ENCODE results near the gene TRPC4. TPM values are rescaled to one million over a fixed set of nuclear protein-coding genes. Genes with fewer than 3 reads are reported as not detected.

The TRPC4 gene
- total and polyA plus RNA-seq, 2 donors (not counting 3 experiments of a cell fraction or from before 2014, with no cell fraction given), result 0.04 to 0.64 TPM

DNA sequence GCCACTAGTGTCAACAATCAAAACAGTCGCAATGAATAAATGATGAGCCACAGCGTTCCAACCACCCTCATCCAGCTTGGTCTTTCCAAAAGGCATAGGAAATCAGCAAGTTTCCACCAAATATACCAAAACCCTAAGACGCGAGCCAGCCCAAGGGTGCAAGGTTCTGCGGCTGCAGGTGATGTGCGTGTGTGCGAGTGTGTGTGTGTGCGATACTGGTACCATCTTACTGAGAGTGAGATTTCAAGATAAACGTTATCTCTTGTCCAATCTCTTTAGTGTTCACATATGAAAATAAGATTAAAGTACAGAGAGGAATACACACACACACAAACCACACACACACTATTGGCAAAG is 895 bp upstream of the TRPC4 start:
- no TSS peak for BruUV-seq (replicated peaks)
- Histone ChIP-seq H2AFZ (ENCODE audit: low read depth, low read length) (peak overlapping the region; percentile 94), H3K4me1 (ENCODE audit: control insufficient read depth, extremely low read depth, insufficient read depth, low read length) (peaks cover 21% of the 10 kb centered on the region), H3K9ac (replicated peaks; ENCODE audit: extremely low read depth, insufficient read depth, low read length) (no peak overlapping the region), H3K36me3 (ENCODE audit: control insufficient read depth in 2 of 2, extremely low read depth in 1 of 2, insufficient read depth in 2 of 2, low read length in 2 of 2) (no peaks in the 10 kb centered on the region), H3K9me1 (replicated peaks; ENCODE audit: control insufficient read depth, extremely low read depth, insufficient read depth, low read length) (no peaks in the 10 kb centered on the region), H3K27ac (ENCODE audit: insufficient read depth, low read depth, low read length) (no peak overlapping the region), H4K20me1 (replicated peaks; ENCODE audit: control insufficient read depth, extremely low read depth, insufficient read depth, low read length) (no peaks in the 10 kb centered on the region), H3K27me3 (ENCODE audit: control insufficient read depth in 2 of 2, insufficient read depth in 2 of 2, low read length in 2 of 2) (peaks cover 16 to 24% of the 10 kb centered on the region in 2 experiments), H3K9me3 (replicated peaks; ENCODE audit: control insufficient read depth, insufficient read depth, low read length) (no peaks in the 10 kb centered on the region), H3K4me2 (ENCODE audit: insufficient read depth, low read length) (peak overlapping the region; percentile 94), H3K4me3 (replicated peaks in 1 of 3; ENCODE audit: insufficient read depth in 1 of 3, low read depth in 1 of 3, low read length in 3 of 3) (peak overlapping the region in 1 of 3 experiments; percentile 84), H3K79me2 (ENCODE audit: control insufficient read depth, insufficient read depth, low read length) (no peaks in the 10 kb centered on the region)
- peak; percentile 24 for FAIRE-seq
- intact Hi-C loops (cut with micrococcal nuclease), result loop anchor here (1.0 kb wide), 1 partner anchor 9 kb away; no protein-coding TSS in a partner anchor
- ChIA-PET POLR2A (no interaction called here), CTCF (interaction anchor here (0.7 to 3.8 kb wide), 16 partner anchors 8 to 761 kb away, joined by 3 to 34 read pairs (median 4); no protein-coding TSS in a partner anchor)
- dilution Hi-C loops (cut with MboI; ENCODE audit: extremely low pct_ligation_motif_present, low sequenced_read_pairs), result no loop called here
- TF ChIP-seq JUN (IDR thresholded peaks at IDR 0.05; ENCODE audit: borderline replicate concordance, insufficient read depth, insufficient read length, low read depth) (no peak), GATA2 (IDR thresholded peaks at IDR 0.05; ENCODE audit: insufficient read depth, insufficient read length, low read depth, low read length) (peak; percentile 67), POLR2AphosphoS5 (IDR thresholded peaks at IDR 0.05; ENCODE audit: insufficient read depth, low read depth, low read length) (no peak)
- DNase-seq (ENCODE audit: low read depth, low spot score), result no peak

DNA sequence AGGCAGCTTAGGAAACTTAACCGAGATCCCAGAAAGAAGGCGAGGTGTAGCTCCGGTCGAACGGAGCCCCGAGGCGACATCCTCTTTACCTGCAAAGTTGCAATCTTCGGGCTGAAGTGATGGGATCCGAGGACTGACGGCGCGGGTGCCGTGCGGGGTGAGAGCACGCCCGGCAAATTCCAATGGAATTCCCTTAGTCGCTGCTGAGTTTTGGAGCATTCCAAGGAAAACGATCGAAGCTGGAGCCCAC is 141 bp downstream of the TRPC4 start:
- intact Hi-C loops (cut with micrococcal nuclease) (loop anchor here (1.0 to 10.0 kb wide), 2 partner anchors 175 to 229 kb away; no protein-coding TSS in a partner anchor), dilution Hi-C loops (cut with MboI; ENCODE audit: extremely low pct_ligation_motif_present, low sequenced_read_pairs) (no loop called here)
- peak overlapping the region; percentile 94 for H3K4me2 ChIP-seq (ENCODE audit: insufficient read depth, low read length)
- H3K36me3 ChIP-seq (ENCODE audit: control insufficient read depth in 2 of 2, extremely low read depth in 1 of 2, insufficient read depth in 2 of 2, low read length in 2 of 2), result no peaks in the 10 kb centered on the region
- peaks cover 21% of the 10 kb centered on the region for H3K4me1 ChIP-seq (ENCODE audit: control insufficient read depth, extremely low read depth, insufficient read depth, low read length)
- POLR2A ChIA-PET, result interaction anchor here (0.6 kb wide), 1 partner anchor 294 kb away, joined by 10 read pairs; no protein-coding TSS in a partner anchor
- peaks cover 16 to 24% of the 10 kb centered on the region in 2 experiments for H3K27me3 ChIP-seq (ENCODE audit: control insufficient read depth in 2 of 2, insufficient read depth in 2 of 2, low read length in 2 of 2)
- FAIRE-seq (no peak), DNase-seq (ENCODE audit: low read depth, low spot score) (no peak)
- no TSS peak for BruUV-seq (replicated peaks)
- TF ChIP-seq, protein P1, sequence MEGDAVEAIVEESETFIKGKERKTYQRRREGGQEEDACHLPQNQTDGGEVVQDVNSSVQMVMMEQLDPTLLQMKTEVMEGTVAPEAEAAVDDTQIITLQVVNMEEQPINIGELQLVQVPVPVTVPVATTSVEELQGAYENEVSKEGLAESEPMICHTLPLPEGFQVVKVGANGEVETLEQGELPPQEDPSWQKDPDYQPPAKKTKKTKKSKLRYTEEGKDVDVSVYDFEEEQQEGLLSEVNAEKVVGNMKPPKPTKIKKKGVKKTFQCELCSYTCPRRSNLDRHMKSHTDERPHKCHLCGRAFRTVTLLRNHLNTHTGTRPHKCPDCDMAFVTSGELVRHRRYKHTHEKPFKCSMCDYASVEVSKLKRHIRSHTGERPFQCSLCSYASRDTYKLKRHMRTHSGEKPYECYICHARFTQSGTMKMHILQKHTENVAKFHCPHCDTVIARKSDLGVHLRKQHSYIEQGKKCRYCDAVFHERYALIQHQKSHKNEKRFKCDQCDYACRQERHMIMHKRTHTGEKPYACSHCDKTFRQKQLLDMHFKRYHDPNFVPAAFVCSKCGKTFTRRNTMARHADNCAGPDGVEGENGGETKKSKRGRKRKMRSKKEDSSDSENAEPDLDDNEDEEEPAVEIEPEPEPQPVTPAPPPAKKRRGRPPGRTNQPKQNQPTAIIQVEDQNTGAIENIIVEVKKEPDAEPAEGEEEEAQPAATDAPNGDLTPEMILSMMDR (IDR thresholded peaks at IDR 0.05; ENCODE audit: extremely low read depth in 1 of 2, insufficient read depth in 1 of 2, low read depth in 1 of 2, low read length in 2 of 2), result no peak
- TF ChIP-seq MYC (IDR thresholded peaks at IDR 0.05; ENCODE audit: low read depth, low read length) (no peak), POLR2AphosphoS5 (IDR thresholded peaks at IDR 0.05; ENCODE audit: insufficient read depth, low read depth, low read length) (no peak), EZH2 (IDR thresholded peaks at IDR 0.05; ENCODE audit: borderline replicate concordance, low read depth, low read length, severe bottlenecking) (peak; percentile 25)
- H3K9me3 ChIP-seq (replicated peaks; ENCODE audit: control insufficient read depth, insufficient read depth, low read length), result no peaks in the 10 kb centered on the region
- CTCF ChIA-PET, result interaction anchor here (0.9 to 3.8 kb wide), 20 partner anchors 9 to 760 kb away, joined by 3 to 34 read pairs (median 4); no protein-coding TSS in a partner anchor
- peak overlapping the region; percentile 94 for H2AFZ ChIP-seq (ENCODE audit: low read depth, low read length)
- no peak overlapping the region for H3K27ac ChIP-seq (ENCODE audit: insufficient read depth, low read depth, low read length)
- H3K79me2 ChIP-seq (ENCODE audit: control insufficient read depth, insufficient read depth, low read length), result no peaks in the 10 kb centered on the region
- no peaks in the 10 kb centered on the region for H4K20me1 ChIP-seq (replicated peaks; ENCODE audit: control insufficient read depth, extremely low read depth, insufficient read depth, low read length)
- H3K9me1 ChIP-seq (replicated peaks; ENCODE audit: control insufficient read depth, extremely low read depth, insufficient read depth, low read length), result no peaks in the 10 kb centered on the region
- H3K9ac ChIP-seq (replicated peaks; ENCODE audit: extremely low read depth, insufficient read depth, low read length), result peak overlapping the region; percentile 60
- peak overlapping the region; percentile 22 to 84 (median 66) for H3K4me3 ChIP-seq (replicated peaks in 1 of 3; ENCODE audit: insufficient read depth in 1 of 3, low read depth in 1 of 3, low read length in 3 of 3)

Measured in endothelial cell of umbilical vein (primary cell).